GM06990 (cell line): ENCODE measurements around the gene ARRDC3.
A peak's percentile ranks its signal among the peaks of the same experiment; 100 is the strongest.

Experiments used
- DNase-seq: peaks from one replicate; pipeline ENCODE4 v3.0.0-alpha.2; 2011; ENCODE audit not compliant: insufficient read length; ENCODE audit errors: extremely low read depth
- H3K27me3 ChIP-seq: replicated peaks from 2 replicates; pipeline ENCODE4 v1.6.0; 2011; ENCODE audit warnings: low read length; ENCODE audit not compliant: control insufficient read depth, insufficient read depth
- H3K36me3 ChIP-seq: 2 replicates; pipeline ENCODE4 v1.5.1; 2011; ENCODE audit warnings: low read length; ENCODE audit not compliant: control insufficient read depth, insufficient read depth
- H3K4me3 ChIP-seq: replicated peaks from 2 replicates; pipeline ENCODE4 v1.5.1; 2011; ENCODE audit warnings: low read depth, mild to moderate bottlenecking, control low read depth, low read length
- TF ChIP-seq, protein P1 (sequence below): IDR thresholded peaks from 2 replicates; pipeline ENCODE4 v1.5.1; 2011; ENCODE audit warnings: low read length, control low read depth, mild to moderate bottlenecking, inconsistent platforms; ENCODE audit not compliant: insufficient read depth, poor library complexity, severe bottlenecking

Gene ARRDC3, protein sequence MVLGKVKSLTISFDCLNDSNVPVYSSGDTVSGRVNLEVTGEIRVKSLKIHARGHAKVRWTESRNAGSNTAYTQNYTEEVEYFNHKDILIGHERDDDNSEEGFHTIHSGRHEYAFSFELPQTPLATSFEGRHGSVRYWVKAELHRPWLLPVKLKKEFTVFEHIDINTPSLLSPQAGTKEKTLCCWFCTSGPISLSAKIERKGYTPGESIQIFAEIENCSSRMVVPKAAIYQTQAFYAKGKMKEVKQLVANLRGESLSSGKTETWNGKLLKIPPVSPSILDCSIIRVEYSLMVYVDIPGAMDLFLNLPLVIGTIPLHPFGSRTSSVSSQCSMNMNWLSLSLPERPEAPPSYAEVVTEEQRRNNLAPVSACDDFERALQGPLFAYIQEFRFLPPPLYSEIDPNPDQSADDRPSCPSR

DNA sequence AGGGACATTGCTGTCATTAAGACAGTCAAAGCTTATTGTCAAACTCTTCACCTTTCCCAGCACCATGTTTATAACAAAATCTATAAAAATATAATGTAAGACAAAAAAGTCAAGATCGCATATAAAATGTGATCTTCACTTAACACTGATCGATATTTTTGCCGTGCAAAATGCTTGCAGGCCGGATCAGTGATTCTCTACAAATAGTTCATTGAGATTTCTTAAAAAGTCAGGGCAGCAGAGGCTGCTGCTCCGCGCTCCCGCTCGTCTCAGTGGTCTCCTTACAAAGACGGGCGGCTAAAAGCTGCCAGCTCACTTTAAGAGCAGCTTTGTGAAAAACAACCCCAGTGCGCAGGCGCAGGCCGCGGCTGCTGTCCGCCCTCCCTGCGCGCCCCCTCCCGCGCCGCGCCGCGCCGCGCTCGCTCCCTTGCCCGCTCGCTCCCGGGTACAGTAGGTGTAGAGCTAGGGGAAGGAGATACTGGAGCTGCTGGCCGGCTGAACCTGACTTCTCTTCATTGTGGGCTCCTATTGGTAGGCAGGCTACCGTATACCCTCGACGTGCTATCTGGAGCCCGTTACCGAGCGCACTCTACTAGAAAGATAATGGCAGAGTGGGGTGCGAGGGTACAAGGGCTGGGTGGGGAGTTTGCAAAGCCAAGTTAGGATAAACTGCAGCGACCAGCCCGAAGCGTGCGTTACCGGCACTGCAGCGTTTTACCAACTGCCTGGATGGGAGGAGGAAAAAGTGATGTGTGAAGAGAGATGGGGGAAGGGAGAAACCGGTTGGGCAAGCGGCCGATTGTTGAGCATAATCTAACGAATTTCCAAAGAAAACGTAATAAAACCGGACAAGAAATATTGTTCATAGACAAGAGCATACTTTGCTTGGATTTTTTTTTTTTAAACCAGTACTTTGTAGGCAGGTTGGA is at the start of gene ARRDC3:
Gene ARRDC3, minus strand, starts transcription at position 291 of the 929 bp plus-strand sequence. Its CDS starts 225 bp downstream, at position 66.
- TF ChIP-seq, protein P1, sequence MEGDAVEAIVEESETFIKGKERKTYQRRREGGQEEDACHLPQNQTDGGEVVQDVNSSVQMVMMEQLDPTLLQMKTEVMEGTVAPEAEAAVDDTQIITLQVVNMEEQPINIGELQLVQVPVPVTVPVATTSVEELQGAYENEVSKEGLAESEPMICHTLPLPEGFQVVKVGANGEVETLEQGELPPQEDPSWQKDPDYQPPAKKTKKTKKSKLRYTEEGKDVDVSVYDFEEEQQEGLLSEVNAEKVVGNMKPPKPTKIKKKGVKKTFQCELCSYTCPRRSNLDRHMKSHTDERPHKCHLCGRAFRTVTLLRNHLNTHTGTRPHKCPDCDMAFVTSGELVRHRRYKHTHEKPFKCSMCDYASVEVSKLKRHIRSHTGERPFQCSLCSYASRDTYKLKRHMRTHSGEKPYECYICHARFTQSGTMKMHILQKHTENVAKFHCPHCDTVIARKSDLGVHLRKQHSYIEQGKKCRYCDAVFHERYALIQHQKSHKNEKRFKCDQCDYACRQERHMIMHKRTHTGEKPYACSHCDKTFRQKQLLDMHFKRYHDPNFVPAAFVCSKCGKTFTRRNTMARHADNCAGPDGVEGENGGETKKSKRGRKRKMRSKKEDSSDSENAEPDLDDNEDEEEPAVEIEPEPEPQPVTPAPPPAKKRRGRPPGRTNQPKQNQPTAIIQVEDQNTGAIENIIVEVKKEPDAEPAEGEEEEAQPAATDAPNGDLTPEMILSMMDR: no peak
- Histone ChIP-seq H3K27me3 (no peaks in the 10 kb centered on the region), H3K36me3 (no peaks in the 10 kb centered on the region), H3K4me3 (peak within 1 kb of the TSS; percentile 97)
- DNase-seq: peak; percentile 97

DNA sequence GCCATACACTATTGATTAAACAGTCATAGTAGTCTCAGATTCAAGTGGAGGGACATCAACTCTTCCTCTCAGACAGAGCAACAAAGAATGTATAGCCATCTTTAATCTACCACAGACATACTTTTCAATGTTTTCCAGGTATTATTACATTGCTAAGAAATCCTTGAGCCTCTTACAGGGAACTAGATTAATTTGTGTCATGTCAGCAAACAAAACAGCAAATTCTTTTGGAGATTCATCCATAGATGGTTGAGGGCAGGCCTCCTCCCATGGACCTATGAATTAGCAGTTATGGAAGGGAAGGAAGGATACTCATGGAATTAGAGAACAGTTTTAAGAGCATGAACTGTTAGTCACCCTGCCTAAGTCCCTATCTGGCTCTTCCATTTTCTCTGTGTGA is 47.8 kb upstream of the ARRDC3 start:
- TF ChIP-seq, protein P1: no peak
- Histone ChIP-seq H3K4me3 (no peak overlapping the region), H3K36me3 (no peaks in the 10 kb centered on the region), H3K27me3 (no peaks in the 10 kb centered on the region)
- no peak for DNase-seq

DNA sequence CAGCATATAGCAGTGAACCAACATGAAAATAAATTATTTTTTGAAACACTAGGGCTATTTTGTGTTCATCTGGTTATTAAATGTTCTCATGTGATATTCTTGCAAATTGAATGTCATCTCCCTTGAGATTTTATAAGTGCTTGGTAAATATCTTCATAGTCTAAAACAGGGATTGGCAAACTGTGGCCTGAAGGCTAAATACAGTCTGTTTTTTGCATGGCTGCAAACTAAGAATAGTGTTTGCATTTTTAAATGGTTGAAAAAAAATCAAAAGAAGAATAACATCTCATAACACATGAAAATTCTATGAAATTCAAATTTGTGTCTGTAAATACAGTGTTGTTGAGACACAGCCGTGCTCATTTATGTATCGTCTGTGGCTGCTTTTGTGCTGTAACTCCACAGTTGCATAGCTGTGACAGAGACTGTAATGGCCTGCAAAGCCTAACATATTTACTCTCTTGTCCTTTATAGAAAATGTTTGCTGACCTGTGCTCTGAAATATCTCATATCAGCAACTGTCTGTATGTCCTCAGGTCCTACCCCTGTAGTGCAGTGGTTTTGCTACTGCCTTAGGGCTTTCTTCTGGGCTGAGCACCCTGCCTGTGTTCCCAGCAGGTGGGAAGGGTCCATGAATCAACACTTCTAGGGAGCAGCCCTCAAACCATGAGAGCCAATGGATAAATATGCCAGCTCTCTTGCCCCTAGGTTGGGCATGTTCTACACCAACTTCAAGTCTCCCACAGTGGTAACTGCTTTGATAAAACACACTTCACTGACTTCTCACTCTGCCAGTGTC is 41.7 kb upstream of the ARRDC3 start:
- TF ChIP-seq, protein P1: no peak
- H3K4me3 ChIP-seq: no peak overlapping the region

DNA sequence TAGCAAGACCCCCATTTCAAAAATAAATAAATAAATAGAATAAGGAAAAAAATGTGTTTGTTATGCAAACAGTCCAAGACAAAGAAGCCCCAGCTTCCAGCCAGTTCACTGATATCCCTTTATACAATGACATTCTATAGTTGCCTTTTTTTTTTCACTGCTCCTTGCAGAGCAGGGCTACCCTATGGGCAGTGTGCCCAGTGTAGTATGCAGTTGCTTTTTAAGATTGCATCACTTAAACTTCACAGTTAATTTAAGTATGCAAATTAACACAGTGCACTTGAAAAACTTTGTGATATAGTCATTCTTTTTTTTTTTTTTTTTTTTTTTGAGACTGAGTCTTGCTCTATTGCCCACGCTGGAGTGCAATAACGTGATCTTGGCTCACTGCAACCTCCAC is 40.8 kb upstream of the ARRDC3 start:
- no peak for DNase-seq
- TF ChIP-seq, protein P1: no peak
- no peak overlapping the region for H3K4me3 ChIP-seq
- H3K27me3 ChIP-seq: no peaks in the 10 kb centered on the region
- no peaks in the 10 kb centered on the region for H3K36me3 ChIP-seq

More for the DNA sequence above, 41.7 kb upstream of the ARRDC3 start:
- DNase-seq: no peak
- no peaks in the 10 kb centered on the region for H3K27me3 ChIP-seq
- no peaks in the 10 kb centered on the region for H3K36me3 ChIP-seq

DNA sequence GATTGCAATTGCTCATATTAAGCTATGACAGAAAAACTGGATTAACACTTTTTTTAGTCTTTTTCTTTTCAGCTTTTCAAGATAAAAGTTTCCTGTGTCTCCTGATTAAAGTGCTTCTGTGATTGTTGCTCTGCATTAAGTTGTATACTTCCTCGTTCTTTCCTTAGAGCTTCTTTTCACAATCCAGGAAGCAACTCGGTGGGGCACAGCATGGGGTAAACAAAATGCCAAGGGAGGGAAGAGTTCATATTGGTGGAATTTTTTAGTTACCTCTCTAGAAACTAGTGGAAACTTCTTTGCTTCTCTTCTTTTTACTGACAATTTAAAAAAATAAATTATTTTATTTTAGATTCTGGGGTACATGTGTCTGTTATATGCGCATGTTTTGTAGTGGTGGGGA is 37.8 kb upstream of the ARRDC3 start:
- Histone ChIP-seq H3K4me3 (no peak overlapping the region), H3K36me3 (no peaks in the 10 kb centered on the region), H3K27me3 (no peaks in the 10 kb centered on the region)
- TF ChIP-seq, protein P1: no peak
- no peak for DNase-seq
